ENCODE measurements around the gene ELL.

DNA sequence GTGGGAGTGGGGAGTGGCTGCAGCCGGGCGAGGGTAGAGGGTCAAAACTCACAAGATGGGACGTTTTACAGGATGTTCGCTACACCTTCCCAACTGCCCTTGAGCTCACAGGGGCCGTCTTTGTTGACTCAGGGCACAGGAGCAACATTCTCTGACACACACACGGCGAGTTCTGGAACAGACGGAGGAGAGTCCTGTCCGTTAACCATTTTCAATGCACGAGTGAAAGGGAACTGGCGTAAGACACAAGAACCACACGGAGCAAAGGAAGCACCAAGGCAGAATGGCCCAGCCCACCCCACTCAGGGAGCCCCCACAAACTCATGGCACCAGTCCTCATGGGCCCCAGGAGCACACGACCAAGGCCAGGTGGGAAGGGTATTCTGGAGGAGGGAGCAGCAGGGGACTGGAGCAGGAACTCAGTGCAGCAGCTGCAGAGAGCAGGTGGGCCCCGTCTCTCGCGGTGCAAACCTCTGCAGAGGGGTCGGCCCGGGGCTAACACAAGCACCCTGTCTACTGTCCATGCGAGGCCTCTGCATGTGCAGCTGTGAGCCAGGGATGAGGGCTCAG, 46.0 kb downstream of the ELL start:
- TF ChIP-seq, protein P1, sequence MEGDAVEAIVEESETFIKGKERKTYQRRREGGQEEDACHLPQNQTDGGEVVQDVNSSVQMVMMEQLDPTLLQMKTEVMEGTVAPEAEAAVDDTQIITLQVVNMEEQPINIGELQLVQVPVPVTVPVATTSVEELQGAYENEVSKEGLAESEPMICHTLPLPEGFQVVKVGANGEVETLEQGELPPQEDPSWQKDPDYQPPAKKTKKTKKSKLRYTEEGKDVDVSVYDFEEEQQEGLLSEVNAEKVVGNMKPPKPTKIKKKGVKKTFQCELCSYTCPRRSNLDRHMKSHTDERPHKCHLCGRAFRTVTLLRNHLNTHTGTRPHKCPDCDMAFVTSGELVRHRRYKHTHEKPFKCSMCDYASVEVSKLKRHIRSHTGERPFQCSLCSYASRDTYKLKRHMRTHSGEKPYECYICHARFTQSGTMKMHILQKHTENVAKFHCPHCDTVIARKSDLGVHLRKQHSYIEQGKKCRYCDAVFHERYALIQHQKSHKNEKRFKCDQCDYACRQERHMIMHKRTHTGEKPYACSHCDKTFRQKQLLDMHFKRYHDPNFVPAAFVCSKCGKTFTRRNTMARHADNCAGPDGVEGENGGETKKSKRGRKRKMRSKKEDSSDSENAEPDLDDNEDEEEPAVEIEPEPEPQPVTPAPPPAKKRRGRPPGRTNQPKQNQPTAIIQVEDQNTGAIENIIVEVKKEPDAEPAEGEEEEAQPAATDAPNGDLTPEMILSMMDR (IDR thresholded peaks at IDR 0.05): no peak
- no peak for TF ChIP-seq POLR2A (IDR thresholded peaks at IDR 0.05)
